Panc1 (cell line): Measurements from ENCODE around the gene CNIH1. TPM values are rescaled to one million over a fixed set of nuclear protein-coding genes. Genes with fewer than 3 reads are reported as not detected.
"Not testable (repeated sequence)": the region's sequence is repeated elsewhere in the genome, so short reads cannot be mapped to it uniquely, and the experiment has no call there.

ENCODE experiments used
- ATAC-seq: fragments of 200-7000 bp; cut with Tn5 transposase; 2 replicates; pipeline ENCODE4 v1.9.1; 2020; ENCODE audit warnings: mild to moderate bottlenecking, moderate library complexity
- BruUV-seq: library from RNA; stranded (reverse); fragments of 400-500 nt; replicated peaks from 2 replicates; lab custom pipeline; 2021; lab: Mats Ljungman, UMichigan
- CTCF ChIA-PET: fragments of 300-600 bp; sonication (Branson Sonifier 250); formaldehyde crosslinking; loops from one replicate; lab custom pipeline; 2022; ENCODE audit warnings: antibody characterized with exemption; lab: Charles Lee
- POLR2A ChIA-PET: fragments of 300-600 bp; sonication (Branson Sonifier 250); formaldehyde crosslinking; loops from one replicate; lab custom pipeline; 2022; ENCODE audit warnings: antibody characterized with exemption; lab: Charles Lee
- DNase-seq: peaks from one replicate; pipeline ENCODE4 v3.0.0-alpha.2; 2010; ENCODE audit warnings: low read depth, low spot score
- H3K27ac ChIP-seq: 2 replicates; pipeline ENCODE4 v1.5.1; 2011; ENCODE audit warnings: mild to moderate bottlenecking, low read length, inconsistent platforms
- H3K27me3 ChIP-seq: fragments of 200-500 bp; sonication (Bioruptor generic); 2 replicates; pipeline ENCODE4 v1.6.0; 2014; ENCODE audit warnings: low read length, inconsistent platforms; ENCODE audit not compliant: control insufficient read depth, insufficient read depth
- H3K36me3 ChIP-seq: fragments of 200-500 bp; sonication (Bioruptor generic); 2 replicates; pipeline ENCODE4 v1.5.1; 2014; ENCODE audit warnings: inconsistent platforms, mild to moderate bottlenecking, low read length, moderate library complexity; ENCODE audit not compliant: control insufficient read depth, insufficient read depth
- H3K4me1 ChIP-seq: 2 replicates; pipeline ENCODE4 v1.5.1; 2011; ENCODE audit warnings: inconsistent platforms, mild to moderate bottlenecking, low read length, moderate library complexity; ENCODE audit not compliant: control insufficient read depth, insufficient read depth
- H3K4me3 ChIP-seq, 2 experiments: 2 replicates each; pipeline ENCODE4 v1.5.1; 2011 to 2012; ENCODE audit warnings: low read depth in 2 of 2, low read length in 2 of 2, mild to moderate bottlenecking in 2 of 2, inconsistent platforms in 1 of 2, moderate library complexity in 1 of 2
- H3K9me3 ChIP-seq: fragments of 200-500 bp; sonication (Bioruptor generic); 2 replicates; pipeline ENCODE4 v1.5.1; 2014; ENCODE audit warnings: low read depth, mild to moderate bottlenecking, inconsistent platforms, low read length, moderate library complexity; ENCODE audit not compliant: control insufficient read depth, insufficient read depth
- POLR2AphosphoS5 ChIP-seq: IDR thresholded peaks from 2 replicates; pipeline ENCODE4 v1.6.1; 2012; ENCODE audit warnings: mild to moderate bottlenecking, low read depth, low read length, moderate library complexity
- SIN3A ChIP-seq: IDR thresholded peaks from 2 replicates; pipeline ENCODE4 v1.6.1; 2012; ENCODE audit warnings: low read depth, mild to moderate bottlenecking, low read length, moderate library complexity, borderline replicate concordance; ENCODE audit not compliant: insufficient read depth
- TCF7L2 ChIP-seq: IDR thresholded peaks from 2 replicates; pipeline ENCODE4 v1.6.1; 2011; ENCODE audit warnings: mild to moderate bottlenecking, low read depth, low read length, inconsistent platforms
- in situ Hi-C: cut with HindIII; loops from 2 replicates; pipeline ENCODE4 v1.10.0; 2016; ENCODE audit warnings: low sequenced_read_pairs, low pct_unique_long_range_greater_than_20kb
- intact Hi-C: fragments of 100-400 bp; cut with micrococcal nuclease; formaldehyde crosslinking; loops from one replicate; pipeline ENCODE4 v1.10.0; 2022; ENCODE audit not compliant: unreplicated experiment
- total RNA-seq: library from RNA; stranded (reverse); gene quantifications from one replicate; pipeline ENCODE4 v1.2.1, GENCODE V29; 2021; ENCODE audit not compliant: unreplicated experiment
- TF ChIP-seq, protein P1 (sequence below), 2 experiments: IDR thresholded peaks; 2 replicates each; pipeline ENCODE4 v1.6.1; 2011 to 2012; ENCODE audit warnings: low read depth in 2 of 2, control low read depth in 1 of 2, low read length in 1 of 2, mild to moderate bottlenecking in 1 of 2, moderate library complexity in 1 of 2; ENCODE audit not compliant: insufficient read depth in 1 of 2
- TF ChIP-seq, protein P2 (sequence below): fragments of 450-650 bp; IDR thresholded peaks from 2 replicates; pipeline ENCODE4 v1.5.1; 2017; ENCODE audit warnings: mild to moderate bottlenecking

CNIH1 gene
- total RNA-seq, 1 experiment from 2014 or later: 83.7 TPM

DNA sequence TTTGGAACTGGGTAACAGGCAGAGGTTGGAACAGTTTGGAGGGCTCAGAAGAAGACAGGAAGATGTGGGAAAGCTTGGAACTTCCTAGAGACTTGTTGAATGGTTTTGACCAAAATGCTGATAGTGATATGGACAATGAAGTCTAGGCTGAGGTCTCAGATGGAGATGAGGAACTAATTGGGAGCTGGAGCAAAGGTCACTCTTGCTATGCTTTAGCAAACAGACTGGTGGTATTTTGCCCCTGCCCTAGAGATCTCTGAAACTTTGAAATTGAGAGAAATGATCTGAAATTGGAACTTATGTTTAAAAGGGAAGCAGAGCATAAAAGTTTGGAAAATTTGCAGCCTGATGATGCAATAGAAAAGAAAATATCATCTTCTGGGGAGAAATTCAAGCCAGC is 17.4 kb upstream of the CNIH1 start:
- POLR2A ChIA-PET, intact Hi-C loops: not testable (repeated sequence)

DNA sequence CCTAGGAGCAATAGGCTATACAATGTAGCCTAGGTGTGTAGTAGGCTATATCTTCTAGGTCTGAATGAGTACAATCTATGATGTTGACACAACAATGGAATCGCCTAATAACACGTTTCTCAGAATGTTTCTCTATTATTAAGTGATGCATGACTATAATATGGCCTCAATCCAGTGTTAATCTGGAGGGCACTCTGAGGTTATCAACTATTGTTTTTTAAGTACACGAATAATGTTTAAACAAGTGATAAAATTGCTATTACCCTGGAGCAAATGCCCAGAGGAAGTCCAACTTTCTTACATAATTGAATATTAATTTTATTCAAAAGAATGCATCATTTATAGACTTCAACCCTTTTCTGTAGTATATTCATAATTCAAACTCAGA is 16.4 kb upstream of the CNIH1 start:
- H3K9me3 ChIP-seq: no peaks in the 10 kb centered on the region
- no peak for ATAC-seq
- H3K4me1 ChIP-seq: no peaks in the 10 kb centered on the region
- TF ChIP-seq, protein P1, sequence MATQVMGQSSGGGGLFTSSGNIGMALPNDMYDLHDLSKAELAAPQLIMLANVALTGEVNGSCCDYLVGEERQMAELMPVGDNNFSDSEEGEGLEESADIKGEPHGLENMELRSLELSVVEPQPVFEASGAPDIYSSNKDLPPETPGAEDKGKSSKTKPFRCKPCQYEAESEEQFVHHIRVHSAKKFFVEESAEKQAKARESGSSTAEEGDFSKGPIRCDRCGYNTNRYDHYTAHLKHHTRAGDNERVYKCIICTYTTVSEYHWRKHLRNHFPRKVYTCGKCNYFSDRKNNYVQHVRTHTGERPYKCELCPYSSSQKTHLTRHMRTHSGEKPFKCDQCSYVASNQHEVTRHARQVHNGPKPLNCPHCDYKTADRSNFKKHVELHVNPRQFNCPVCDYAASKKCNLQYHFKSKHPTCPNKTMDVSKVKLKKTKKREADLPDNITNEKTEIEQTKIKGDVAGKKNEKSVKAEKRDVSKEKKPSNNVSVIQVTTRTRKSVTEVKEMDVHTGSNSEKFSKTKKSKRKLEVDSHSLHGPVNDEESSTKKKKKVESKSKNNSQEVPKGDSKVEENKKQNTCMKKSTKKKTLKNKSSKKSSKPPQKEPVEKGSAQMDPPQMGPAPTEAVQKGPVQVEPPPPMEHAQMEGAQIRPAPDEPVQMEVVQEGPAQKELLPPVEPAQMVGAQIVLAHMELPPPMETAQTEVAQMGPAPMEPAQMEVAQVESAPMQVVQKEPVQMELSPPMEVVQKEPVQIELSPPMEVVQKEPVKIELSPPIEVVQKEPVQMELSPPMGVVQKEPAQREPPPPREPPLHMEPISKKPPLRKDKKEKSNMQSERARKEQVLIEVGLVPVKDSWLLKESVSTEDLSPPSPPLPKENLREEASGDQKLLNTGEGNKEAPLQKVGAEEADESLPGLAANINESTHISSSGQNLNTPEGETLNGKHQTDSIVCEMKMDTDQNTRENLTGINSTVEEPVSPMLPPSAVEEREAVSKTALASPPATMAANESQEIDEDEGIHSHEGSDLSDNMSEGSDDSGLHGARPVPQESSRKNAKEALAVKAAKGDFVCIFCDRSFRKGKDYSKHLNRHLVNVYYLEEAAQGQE (IDR thresholded peaks at IDR 0.05; ENCODE audit: insufficient read depth in 1 of 2, low read depth in 2 of 2, low read length in 1 of 2): no peak
- TF ChIP-seq TCF7L2: no peak
- BruUV-seq: no TSS peak
- intact Hi-C loops: no loop called here
- no peak overlapping the region for H3K27ac ChIP-seq
- ChIA-PET CTCF (no interaction called here), POLR2A (no interaction called here)
- DNase-seq: no peak
- H3K36me3 ChIP-seq: no peaks in the 10 kb centered on the region
- no peaks in the 10 kb centered on the region for H3K27me3 ChIP-seq
- in situ Hi-C loops: no loop called here
- H3K4me3 ChIP-seq: no peak overlapping the region

More for the DNA sequence above, 17.4 kb upstream of the CNIH1 start:
- H3K4me1 ChIP-seq, BruUV-seq, H3K36me3 ChIP-seq, CTCF ChIA-PET, DNase-seq, H3K27me3 ChIP-seq, H3K27ac ChIP-seq, in situ Hi-C loops, ATAC-seq, H3K4me3 ChIP-seq, H3K9me3 ChIP-seq: not testable (repeated sequence)

DNA sequence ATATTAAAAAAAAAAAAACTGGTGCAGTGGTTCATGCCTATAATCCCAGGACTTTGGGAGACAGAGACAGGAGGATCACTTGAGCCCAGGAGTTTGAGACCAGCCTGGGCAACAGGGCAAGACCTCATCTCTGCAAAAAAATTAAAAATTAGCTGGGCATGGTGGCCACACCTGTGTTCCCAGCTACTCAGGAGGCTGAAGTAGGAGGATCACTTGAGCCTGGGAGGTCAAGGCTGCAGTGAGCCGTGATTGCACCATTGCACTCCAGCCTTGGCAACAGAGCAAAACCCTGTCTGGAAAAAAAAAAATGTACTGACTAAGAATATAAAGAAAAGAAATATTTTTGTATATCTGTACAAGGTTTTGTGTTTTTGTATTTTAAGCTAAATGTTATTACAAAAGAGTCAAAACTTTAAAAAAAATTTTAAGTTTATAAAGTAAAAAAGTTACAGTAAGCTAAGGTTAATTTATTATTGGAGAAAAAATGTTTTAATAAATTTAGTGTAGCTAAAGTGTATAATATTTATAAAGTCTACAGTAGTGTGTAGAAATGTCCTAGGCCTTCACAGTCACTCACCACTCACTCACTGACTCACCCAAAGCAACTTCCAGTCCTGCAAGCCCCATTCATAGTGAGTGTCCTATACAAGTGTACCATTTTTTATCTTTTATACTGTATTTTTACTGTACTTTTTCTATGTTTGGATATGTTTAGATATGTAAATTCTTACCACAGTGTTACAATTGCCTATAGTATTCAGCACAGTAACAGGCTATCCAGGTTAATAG is 15.8 kb upstream of the CNIH1 start:
- intact Hi-C loops, H3K4me1 ChIP-seq, in situ Hi-C loops, H3K9me3 ChIP-seq, DNase-seq, H3K27me3 ChIP-seq, POLR2A ChIA-PET, BruUV-seq, ATAC-seq, CTCF ChIA-PET, H3K36me3 ChIP-seq, H3K4me3 ChIP-seq, H3K27ac ChIP-seq: not testable (repeated sequence)

DNA sequence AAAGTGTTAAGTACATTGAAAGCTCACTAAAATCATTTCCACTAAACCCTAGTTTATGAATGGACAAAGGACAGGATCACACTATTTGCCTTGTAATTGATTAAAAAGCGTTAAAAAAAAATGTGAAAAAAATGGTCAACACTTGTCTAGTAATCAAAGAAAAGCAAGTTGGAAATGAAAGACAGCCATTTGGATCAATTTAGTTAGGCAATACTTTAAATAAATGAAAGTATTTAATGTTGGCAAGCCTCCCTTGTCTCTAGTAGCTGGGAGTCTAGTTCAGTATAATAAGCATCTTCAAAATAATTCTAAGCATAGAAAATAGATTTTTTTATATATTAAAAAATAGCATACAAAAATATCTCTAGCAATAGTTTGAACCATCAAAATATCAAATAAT is 14.2 kb upstream of the CNIH1 start:
- DNase-seq (no peak), ATAC-seq (no peak)
- no peak overlapping the region for H3K4me3 ChIP-seq
- H3K27me3 ChIP-seq: no peaks in the 10 kb centered on the region
- no peaks in the 10 kb centered on the region for H3K9me3 ChIP-seq
- TF ChIP-seq, protein P2, sequence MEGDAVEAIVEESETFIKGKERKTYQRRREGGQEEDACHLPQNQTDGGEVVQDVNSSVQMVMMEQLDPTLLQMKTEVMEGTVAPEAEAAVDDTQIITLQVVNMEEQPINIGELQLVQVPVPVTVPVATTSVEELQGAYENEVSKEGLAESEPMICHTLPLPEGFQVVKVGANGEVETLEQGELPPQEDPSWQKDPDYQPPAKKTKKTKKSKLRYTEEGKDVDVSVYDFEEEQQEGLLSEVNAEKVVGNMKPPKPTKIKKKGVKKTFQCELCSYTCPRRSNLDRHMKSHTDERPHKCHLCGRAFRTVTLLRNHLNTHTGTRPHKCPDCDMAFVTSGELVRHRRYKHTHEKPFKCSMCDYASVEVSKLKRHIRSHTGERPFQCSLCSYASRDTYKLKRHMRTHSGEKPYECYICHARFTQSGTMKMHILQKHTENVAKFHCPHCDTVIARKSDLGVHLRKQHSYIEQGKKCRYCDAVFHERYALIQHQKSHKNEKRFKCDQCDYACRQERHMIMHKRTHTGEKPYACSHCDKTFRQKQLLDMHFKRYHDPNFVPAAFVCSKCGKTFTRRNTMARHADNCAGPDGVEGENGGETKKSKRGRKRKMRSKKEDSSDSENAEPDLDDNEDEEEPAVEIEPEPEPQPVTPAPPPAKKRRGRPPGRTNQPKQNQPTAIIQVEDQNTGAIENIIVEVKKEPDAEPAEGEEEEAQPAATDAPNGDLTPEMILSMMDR: no peak
- TF ChIP-seq SIN3A (no peak), TCF7L2 (no peak), POLR2AphosphoS5 (no peak)
- TF ChIP-seq, protein P1 (IDR thresholded peaks at IDR 0.05; ENCODE audit: insufficient read depth in 1 of 2, low read depth in 2 of 2, low read length in 1 of 2): no peak
- ChIA-PET CTCF (no interaction called here), POLR2A (no interaction called here)
- intact Hi-C loops (no loop called here), in situ Hi-C loops (no loop called here)
- H3K4me1 ChIP-seq: no peaks in the 10 kb centered on the region
- no TSS peak for BruUV-seq
- H3K36me3 ChIP-seq: no peaks in the 10 kb centered on the region
- no peak overlapping the region for H3K27ac ChIP-seq
